ENCODE results near the gene UBE2G2.

DNA sequence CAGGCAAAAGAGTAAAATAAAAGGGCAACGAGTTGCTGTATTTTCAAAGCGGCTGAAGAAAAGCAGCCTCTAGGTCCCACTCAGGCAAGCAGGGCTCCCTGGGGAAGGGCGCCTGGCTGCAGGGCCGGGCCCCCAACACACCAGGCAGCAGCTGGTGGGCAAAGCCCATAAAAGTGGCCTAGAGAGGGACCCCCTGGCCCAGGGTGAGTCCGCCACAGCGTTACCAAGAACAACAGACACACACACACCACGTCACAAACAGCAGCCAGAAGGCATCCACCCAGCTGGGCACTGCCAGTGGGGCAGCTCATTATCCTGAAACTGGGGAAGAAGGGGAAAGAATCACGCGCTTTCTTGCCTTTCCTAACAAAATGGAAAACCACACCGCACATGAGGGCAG is 11.5 kb upstream of the UBE2G2 start:
- TF ChIP-seq CTCF (IDR thresholded peaks at IDR 0.05) (no peak), POLR2AphosphoS5 (IDR thresholded peaks at IDR 0.05) (no peak)

All from prostate gland (tissue), 2 donors.